ENCODE measurements around the gene LRIG1. TPM values are rescaled to one million over a fixed set of nuclear protein-coding genes. Genes with fewer than 3 reads are reported as not detected.

LRIG1 gene
- total RNA-seq, 1 donor from 2014 or later = 30.7 TPM

- no peak for DNase-seq (ENCODE audit: extremely low spot score in 2 of 2)
- TF ChIP-seq CTCF (IDR thresholded peaks at IDR 0.05) (no peak), POLR2AphosphoS5 (IDR thresholded peaks at IDR 0.05; ENCODE audit: insufficient read depth in 1 of 2, low read depth in 1 of 2) (no peak), POLR2A (IDR thresholded peaks at IDR 0.05) (no peak)
- intact Hi-C loops (cut with DNase I) = no loop called here
- Histone ChIP-seq H3K27ac (no peak overlapping the region), H3K27me3 (no peaks in the 10 kb centered on the region), H3K36me3 (no peaks in the 10 kb centered on the region), H3K9me3 (no peaks in the 10 kb centered on the region), H3K4me3 (no peak overlapping the region), H3K4me1 (peaks cover 43% of the 10 kb centered on the region)
These were observed 29.7 kb downstream of the LRIG1 start for GRCh38 chr3:66470956-66471686.

- peaks cover 39% of the 10 kb centered on the region for H3K4me1 ChIP-seq
These were observed 30.5 kb downstream of the LRIG1 start for GRCh38 chr3:66470285-66470684.

GRCh38 chr3:66469220-66469640 lies 31.6 kb downstream of the LRIG1 start:
- no peaks in the 10 kb centered on the region for H3K36me3 ChIP-seq
- no peak overlapping the region for H3K27ac ChIP-seq
- no peak for TF ChIP-seq CTCF (IDR thresholded peaks at IDR 0.05)
- TF ChIP-seq POLR2AphosphoS5 (IDR thresholded peaks at IDR 0.05; ENCODE audit: insufficient read depth in 1 of 2, low read depth in 1 of 2) = no peak
- TF ChIP-seq POLR2A (IDR thresholded peaks at IDR 0.05) = no peak
- intact Hi-C loops (cut with DNase I) = no loop called here
- DNase-seq (ENCODE audit: extremely low spot score in 2 of 2) = no peak
- no peaks in the 10 kb centered on the region for H3K27me3 ChIP-seq
- H3K4me1 ChIP-seq = peaks cover 40% of the 10 kb centered on the region
- no peaks in the 10 kb centered on the region for H3K9me3 ChIP-seq
- H3K4me3 ChIP-seq = no peak overlapping the region

More at GRCh38 chr3:66470285-66470684, 30.5 kb downstream of the LRIG1 start:
- DNase-seq (ENCODE audit: extremely low spot score in 2 of 2) = no peak
- H3K9me3 ChIP-seq = no peaks in the 10 kb centered on the region
- H3K27me3 ChIP-seq = no peaks in the 10 kb centered on the region
- H3K4me3 ChIP-seq = no peak overlapping the region
- H3K36me3 ChIP-seq = no peaks in the 10 kb centered on the region
- intact Hi-C loops (cut with DNase I) = no loop called here
- no peak overlapping the region for H3K27ac ChIP-seq
- TF ChIP-seq CTCF (IDR thresholded peaks at IDR 0.05) (no peak), POLR2A (IDR thresholded peaks at IDR 0.05) (no peak), POLR2AphosphoS5 (IDR thresholded peaks at IDR 0.05; ENCODE audit: insufficient read depth in 1 of 2, low read depth in 1 of 2) (no peak)

GRCh38 chr3:66467996-66468735 lies 32.7 kb downstream of the LRIG1 start:
- H3K4me3 ChIP-seq = no peak overlapping the region
- peaks cover 42% of the 10 kb centered on the region for H3K4me1 ChIP-seq
- H3K9me3 ChIP-seq = no peaks in the 10 kb centered on the region
- no peak overlapping the region for H3K27ac ChIP-seq
- DNase-seq (ENCODE audit: extremely low spot score in 2 of 2) = no peak
- no peaks in the 10 kb centered on the region for H3K36me3 ChIP-seq
- no peak for TF ChIP-seq POLR2AphosphoS5 (IDR thresholded peaks at IDR 0.05; ENCODE audit: insufficient read depth in 1 of 2, low read depth in 1 of 2)
- no peak for TF ChIP-seq POLR2A (IDR thresholded peaks at IDR 0.05)
- TF ChIP-seq CTCF (IDR thresholded peaks at IDR 0.05) = no peak
- intact Hi-C loops (cut with DNase I) = no loop called here
- H3K27me3 ChIP-seq = no peaks in the 10 kb centered on the region
